Measurements from ENCODE around the gene GRIK3.

Gene GRIK3

GRCh38 chr1:36759355-36759754 lies 275.0 kb downstream of the GRIK3 start:
- H3K4me3 ChIP-seq (ENCODE audit: low read depth, low read length) = no peak overlapping the region
- no peak for DNase-seq (ENCODE audit: low read depth)
- no peak for TF ChIP-seq CTCF (conservative IDR thresholded peaks at IDR 0.05; ENCODE audit: low read depth, low read length)

- no peak overlapping the region for H3K4me3 ChIP-seq (ENCODE audit: low read depth, low read length)
- DNase-seq (ENCODE audit: low read depth) = no peak
- no peak for TF ChIP-seq CTCF (conservative IDR thresholded peaks at IDR 0.05; ENCODE audit: low read depth, low read length)
Observed at GRCh38 chr1:36755303-36756230, 278.7 kb downstream of the GRIK3 start.

GRCh38 chr1:36754366-36754765 lies 279.9 kb downstream of the GRIK3 start:
- DNase-seq (ENCODE audit: low read depth) = no peak
- H3K4me3 ChIP-seq (ENCODE audit: low read depth, low read length) = no peak overlapping the region
- no peak for TF ChIP-seq CTCF (conservative IDR thresholded peaks at IDR 0.05; ENCODE audit: low read depth, low read length)

GRCh38 chr1:36753451-36753850 lies 280.9 kb downstream of the GRIK3 start:
- TF ChIP-seq CTCF (conservative IDR thresholded peaks at IDR 0.05; ENCODE audit: low read depth, low read length) = no peak
- no peak overlapping the region for H3K4me3 ChIP-seq (ENCODE audit: low read depth, low read length)
- no peak for DNase-seq (ENCODE audit: low read depth)

- no peak for DNase-seq (ENCODE audit: low read depth)
- H3K4me3 ChIP-seq (ENCODE audit: low read depth, low read length) = no peak overlapping the region
- TF ChIP-seq CTCF (conservative IDR thresholded peaks at IDR 0.05; ENCODE audit: low read depth, low read length) = no peak
Observed at GRCh38 chr1:36752891-36753361, 281.4 kb downstream of the GRIK3 start.

- no peak for TF ChIP-seq CTCF (conservative IDR thresholded peaks at IDR 0.05; ENCODE audit: low read depth, low read length)
Observed at GRCh38 chr1:36752431-36752830, 281.9 kb downstream of the GRIK3 start.

GRCh38 chr1:36751525-36751924 lies 282.8 kb downstream of the GRIK3 start:
- no peak for TF ChIP-seq CTCF (conservative IDR thresholded peaks at IDR 0.05; ENCODE audit: low read depth, low read length)
- DNase-seq (ENCODE audit: low read depth) = no peak
- H3K4me3 ChIP-seq (ENCODE audit: low read depth, low read length) = no peak overlapping the region

More at GRCh38 chr1:36752431-36752830, 281.9 kb downstream of the GRIK3 start:
- DNase-seq (ENCODE audit: low read depth) = no peak
- H3K4me3 ChIP-seq (ENCODE audit: low read depth, low read length) = no peak overlapping the region

Measured in choroid plexus epithelial cell (primary cell).